Activated CD4-positive, alpha-beta memory T cell treated with anti-CD3 and anti-CD28 coated beads for 36 hours (primary cell): ENCODE results near the gene RGS16. TPM values are rescaled to one million over a fixed set of nuclear protein-coding genes. Genes with fewer than 3 reads are reported as not detected.
A peak's percentile ranks its signal among the peaks of the same experiment; 100 is the strongest.
"Not testable (repeated sequence)": the region's sequence is repeated elsewhere in the genome, so short reads cannot be mapped to it uniquely, and the experiment has no call there.

Experiments
- CTCF ChIA-PET: fragments of 350-600 bp; sonication (Branson Sonifier 250); formaldehyde crosslinking; loops from one replicate; lab custom pipeline; 2021; ENCODE audit warnings: antibody characterized with exemption, inconsistent platforms; lab: Charles Lee
- POLR2A ChIA-PET: fragments of 350-600 bp; sonication (Branson Sonifier 250); formaldehyde crosslinking; loops from one replicate; lab custom pipeline; 2021; ENCODE audit warnings: antibody characterized with exemption; lab: Charles Lee
- DNase-seq: peaks from one replicate; pipeline ENCODE4 v3.0.0-alpha.2; 2020
- H3K27ac Mint-ChIP-seq: one replicate; pipeline ENCODE4 v1.8.0; 2021; ENCODE audit warnings: mixed read lengths
- H3K27me3 Mint-ChIP-seq: one replicate; pipeline ENCODE4 v1.8.0; 2021; ENCODE audit warnings: mixed read lengths
- H3K36me3 Mint-ChIP-seq: one replicate; pipeline ENCODE4 v1.8.0; 2021; ENCODE audit warnings: mixed read lengths
- H3K4me1 Mint-ChIP-seq: one replicate; pipeline ENCODE4 v1.8.0; 2021; ENCODE audit warnings: low read depth, mixed read lengths
- H3K4me3 Mint-ChIP-seq: one replicate; pipeline ENCODE4 v1.8.0; 2021; ENCODE audit warnings: mild to moderate bottlenecking, mixed read lengths
- H3K9me3 Mint-ChIP-seq: one replicate; pipeline ENCODE4 v1.8.0; 2021; ENCODE audit warnings: mixed read lengths
- intact Hi-C: fragments of 100-400 bp; cut with micrococcal nuclease; formaldehyde crosslinking; loops from one replicate; pipeline ENCODE4 v1.15.1; 2023
- total RNA-seq, 2 experiments: library from RNA; stranded (reverse); gene quantifications; one replicate each; pipeline ENCODE4 v1.2.3, GENCODE V29; 2021

Gene RGS16
- total RNA-seq, 2 experiments from 2014 or later, result 49.8 to 51.9 TPM

DNA sequence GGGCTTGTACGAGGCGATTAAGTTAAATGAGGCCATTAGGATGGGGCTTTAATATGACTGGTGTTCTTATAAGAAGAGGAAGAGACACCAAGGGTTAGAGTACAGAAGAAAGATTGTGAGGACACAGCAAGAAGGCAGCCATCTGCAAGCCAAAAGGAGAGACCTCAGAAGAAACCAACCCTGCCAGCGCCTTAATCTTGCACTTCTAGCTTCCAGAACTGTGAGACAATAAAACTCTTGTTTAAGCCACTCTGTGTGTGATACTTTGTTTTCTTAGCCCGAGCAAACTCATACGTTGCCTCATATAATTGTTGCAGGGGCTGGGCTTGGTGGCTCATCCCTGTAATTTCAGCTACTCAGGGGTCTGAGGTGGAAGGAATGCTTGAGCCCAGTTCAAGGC, 33.6 kb upstream of the RGS16 start:
- peaks cover 11% of the 10 kb centered on the region for H3K27me3 Mint-ChIP-seq
- no peaks in the 10 kb centered on the region for H3K9me3 Mint-ChIP-seq
- POLR2A ChIA-PET, result no interaction called here
- H3K4me1 Mint-ChIP-seq, result peaks cover 4% of the 10 kb centered on the region
- no peaks in the 10 kb centered on the region for H3K36me3 Mint-ChIP-seq
- CTCF ChIA-PET, result no interaction called here
- intact Hi-C loops, result no loop called here
- no peak for DNase-seq
- no peak overlapping the region for H3K27ac Mint-ChIP-seq
- H3K4me3 Mint-ChIP-seq, result no peak overlapping the region

DNA sequence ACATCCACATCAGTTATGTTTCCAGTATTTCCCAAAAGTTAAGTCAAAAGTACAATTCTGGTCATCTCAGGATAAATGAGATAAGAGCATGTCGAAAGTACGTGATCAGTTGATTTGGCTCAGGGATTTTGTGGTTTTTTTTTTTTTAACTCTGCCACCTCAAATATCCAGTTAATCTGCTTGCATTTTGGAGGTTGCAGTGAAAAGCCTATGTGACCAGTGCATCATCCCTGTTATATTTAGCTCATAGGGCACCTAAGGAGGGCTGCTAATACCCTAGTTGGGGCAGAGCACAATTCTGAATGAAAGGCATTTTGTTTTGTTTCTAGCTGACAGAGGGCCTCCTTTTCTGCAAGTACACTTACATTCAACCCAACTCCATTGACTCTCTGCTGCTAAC, 31.7 kb upstream of the RGS16 start:
- no peak overlapping the region for H3K27ac Mint-ChIP-seq
- H3K9me3 Mint-ChIP-seq, result no peaks in the 10 kb centered on the region
- H3K27me3 Mint-ChIP-seq, result peaks cover 17% of the 10 kb centered on the region
- CTCF ChIA-PET, result interaction anchor here (1.1 kb wide), 1 partner anchor 148 kb away, joined by 3 read pairs; no protein-coding TSS in a partner anchor
- no peak overlapping the region for H3K4me3 Mint-ChIP-seq
- H3K4me1 Mint-ChIP-seq, result peaks cover 16% of the 10 kb centered on the region
- no peak for DNase-seq
- POLR2A ChIA-PET, result no interaction called here
- intact Hi-C loops, result no loop called here
- H3K36me3 Mint-ChIP-seq, result no peaks in the 10 kb centered on the region

DNA sequence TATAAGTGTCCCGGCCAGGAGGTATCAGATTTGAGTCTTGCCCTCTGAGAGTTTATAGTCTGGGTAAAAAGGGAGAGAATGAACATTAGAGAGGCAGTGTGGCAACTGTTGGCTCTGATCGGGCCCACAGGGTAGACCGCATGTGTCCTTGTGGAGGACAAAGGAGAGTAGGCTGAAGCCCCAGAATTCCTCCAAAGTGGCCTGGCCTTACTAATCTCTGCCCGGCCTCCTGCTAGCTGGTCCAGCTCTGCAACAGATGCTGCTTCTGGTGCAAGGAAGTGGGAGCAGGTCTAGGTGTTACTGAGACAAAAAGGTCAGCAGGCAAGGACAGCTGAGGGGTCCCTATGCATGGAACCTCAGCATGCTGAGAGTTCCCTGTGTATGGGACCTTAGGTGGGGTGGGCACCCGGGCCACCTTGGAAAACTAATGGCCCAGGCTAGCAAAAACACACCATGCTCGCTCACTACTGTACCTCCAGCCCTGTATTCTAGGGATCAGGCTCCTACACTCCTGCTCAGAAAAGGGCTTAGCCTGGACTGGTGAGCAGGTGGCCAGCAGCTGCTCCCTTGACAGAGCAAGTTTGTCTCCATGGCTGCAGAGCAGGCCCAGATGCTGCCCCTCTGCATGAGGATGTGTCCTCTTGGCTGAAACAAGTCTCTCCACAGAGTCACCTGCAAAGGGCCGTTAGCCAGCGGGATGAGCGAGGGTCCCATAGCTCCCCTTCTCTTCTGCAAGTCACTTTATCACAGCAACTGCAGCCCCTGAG, 30.3 kb upstream of the RGS16 start:
- CTCF ChIA-PET, result interaction anchor here (0.8 to 1.1 kb wide), 2 partner anchors 39 to 149 kb away, joined by 3 read pairs; no protein-coding TSS in a partner anchor
- peaks cover 17% of the 10 kb centered on the region for H3K27me3 Mint-ChIP-seq
- H3K36me3 Mint-ChIP-seq, result no peaks in the 10 kb centered on the region
- H3K4me3 Mint-ChIP-seq, result no peak overlapping the region
- intact Hi-C loops, result no loop called here
- DNase-seq, result no peak
- no peak overlapping the region for H3K27ac Mint-ChIP-seq
- POLR2A ChIA-PET, result no interaction called here
- H3K4me1 Mint-ChIP-seq, result peaks cover 30% of the 10 kb centered on the region
- H3K9me3 Mint-ChIP-seq, result no peaks in the 10 kb centered on the region

DNA sequence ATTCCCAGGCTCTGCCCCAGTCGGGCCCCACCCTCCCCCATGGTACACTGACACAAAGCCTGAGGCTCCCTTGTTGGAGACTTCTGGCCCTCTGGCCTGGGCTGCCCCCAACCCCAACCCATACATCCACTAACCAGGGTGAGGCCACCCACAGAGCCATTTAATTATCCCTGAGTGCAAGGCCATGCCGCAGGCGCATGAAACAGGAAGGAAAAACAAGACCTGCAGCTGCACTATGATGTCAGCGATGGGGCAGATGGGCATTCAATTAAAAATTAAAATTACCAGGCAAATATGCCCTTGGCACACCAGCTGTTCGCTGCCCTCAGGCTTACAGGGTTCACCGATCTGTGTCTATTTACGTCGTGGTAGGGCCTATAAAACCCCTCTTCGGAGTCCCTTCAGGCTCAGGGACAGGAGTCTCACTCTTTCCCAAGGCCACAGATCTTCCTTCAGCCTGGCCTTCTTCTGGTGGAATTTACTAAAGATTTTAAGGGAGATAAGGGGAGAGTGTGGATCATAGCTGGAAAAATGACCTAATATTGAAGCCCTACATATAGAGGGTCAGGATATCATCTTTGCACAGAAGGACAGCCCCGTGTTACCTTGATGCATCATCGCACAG, 29.6 kb upstream of the RGS16 start:
- Mint-ChIP-seq H3K9me3 (no peaks in the 10 kb centered on the region), H3K36me3 (no peaks in the 10 kb centered on the region), H3K4me1 (peaks cover 37% of the 10 kb centered on the region), H3K27me3 (peaks cover 17% of the 10 kb centered on the region), H3K4me3 (no peak overlapping the region), H3K27ac (no peak overlapping the region)
- no peak for DNase-seq
- intact Hi-C loops, result no loop called here
- ChIA-PET POLR2A (no interaction called here), CTCF (no interaction called here)

DNA sequence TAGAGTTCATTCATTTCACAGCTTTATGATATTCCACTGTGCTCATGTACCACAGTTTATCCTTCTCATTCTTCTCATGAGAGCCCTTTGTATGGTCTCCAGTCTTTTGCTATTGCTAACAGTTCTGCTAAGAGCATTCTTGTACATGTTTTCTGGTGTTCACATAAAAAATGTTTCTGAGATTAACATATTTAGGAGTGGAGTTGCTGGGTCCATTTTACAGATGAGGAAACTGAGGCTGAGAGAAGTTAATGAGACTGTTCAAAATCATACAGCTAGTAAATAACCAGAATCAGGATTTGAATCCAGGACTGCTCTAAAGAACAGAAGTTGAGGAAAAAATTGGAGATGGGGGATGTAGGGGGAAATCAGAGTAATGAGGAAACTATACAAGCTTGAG, 28.8 kb upstream of the RGS16 start:
- CTCF ChIA-PET, result no interaction called here
- intact Hi-C loops, result no loop called here
- Mint-ChIP-seq H3K27ac (no peak overlapping the region), H3K36me3 (no peaks in the 10 kb centered on the region), H3K27me3 (peaks cover 17% of the 10 kb centered on the region), H3K9me3 (no peaks in the 10 kb centered on the region), H3K4me1 (peaks cover 38% of the 10 kb centered on the region), H3K4me3 (no peak overlapping the region)
- POLR2A ChIA-PET, result no interaction called here
- DNase-seq, result no peak

DNA sequence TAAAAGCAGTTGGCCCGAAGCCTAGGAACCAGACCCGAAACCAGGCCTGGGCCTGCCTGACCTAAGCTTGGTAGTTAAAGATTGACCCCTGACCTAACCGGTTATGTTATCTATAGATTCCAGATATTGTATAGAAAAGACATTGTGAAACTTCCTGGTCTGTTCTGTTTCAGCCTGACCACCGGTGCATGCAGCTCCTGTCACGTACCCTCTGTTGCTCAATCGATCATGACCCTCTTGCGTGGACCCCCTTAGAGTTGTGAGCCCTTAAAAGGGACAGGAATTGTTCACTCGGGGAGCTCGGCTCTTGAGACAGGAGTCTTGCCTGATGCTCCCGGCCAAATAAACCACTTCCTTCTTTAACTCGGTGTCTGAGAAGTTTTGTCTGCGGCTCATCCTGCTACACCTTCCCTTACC, 28.3 kb upstream of the RGS16 start:
- H3K36me3 Mint-ChIP-seq, POLR2A ChIA-PET, DNase-seq, intact Hi-C loops, H3K9me3 Mint-ChIP-seq, H3K27ac Mint-ChIP-seq: not testable (repeated sequence)
- CTCF ChIA-PET, result interaction anchor here (0.6 kb wide), 1 partner anchor 36 kb away, joined by 3 read pairs; no protein-coding TSS in a partner anchor
- Mint-ChIP-seq H3K4me1 (peaks cover 38% of the 10 kb centered on the region), H3K4me3 (peak overlapping the region; percentile 21), H3K27me3 (peaks cover 16% of the 10 kb centered on the region)

DNA sequence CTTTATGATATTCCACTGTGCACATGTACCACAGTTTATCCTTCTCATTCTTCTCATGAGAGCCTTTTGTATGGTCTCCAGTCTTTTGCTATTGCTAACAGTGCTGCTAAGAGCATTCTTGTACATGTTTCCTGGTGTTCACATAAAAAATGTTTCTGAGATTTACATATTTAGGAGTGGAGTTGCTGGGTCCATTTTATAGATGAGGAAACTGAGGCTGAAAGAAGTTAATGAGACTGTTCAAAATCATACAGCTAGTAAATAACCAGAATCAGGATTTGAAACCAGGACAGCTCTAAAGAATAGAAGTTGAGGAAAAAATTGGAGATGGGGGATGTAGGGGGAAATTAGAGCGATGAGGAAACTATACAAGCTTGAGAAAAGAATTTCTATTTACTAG, 27.8 kb upstream of the RGS16 start:
- intact Hi-C loops, result no loop called here
- no peaks in the 10 kb centered on the region for H3K9me3 Mint-ChIP-seq
- no peak for DNase-seq
- peaks cover 40% of the 10 kb centered on the region for H3K4me1 Mint-ChIP-seq
- H3K27me3 Mint-ChIP-seq, result peaks cover 16% of the 10 kb centered on the region
- H3K27ac Mint-ChIP-seq, result no peak overlapping the region
- ChIA-PET CTCF (no interaction called here), POLR2A (no interaction called here)
- no peak overlapping the region for H3K4me3 Mint-ChIP-seq
- H3K36me3 Mint-ChIP-seq, result no peaks in the 10 kb centered on the region

DNA sequence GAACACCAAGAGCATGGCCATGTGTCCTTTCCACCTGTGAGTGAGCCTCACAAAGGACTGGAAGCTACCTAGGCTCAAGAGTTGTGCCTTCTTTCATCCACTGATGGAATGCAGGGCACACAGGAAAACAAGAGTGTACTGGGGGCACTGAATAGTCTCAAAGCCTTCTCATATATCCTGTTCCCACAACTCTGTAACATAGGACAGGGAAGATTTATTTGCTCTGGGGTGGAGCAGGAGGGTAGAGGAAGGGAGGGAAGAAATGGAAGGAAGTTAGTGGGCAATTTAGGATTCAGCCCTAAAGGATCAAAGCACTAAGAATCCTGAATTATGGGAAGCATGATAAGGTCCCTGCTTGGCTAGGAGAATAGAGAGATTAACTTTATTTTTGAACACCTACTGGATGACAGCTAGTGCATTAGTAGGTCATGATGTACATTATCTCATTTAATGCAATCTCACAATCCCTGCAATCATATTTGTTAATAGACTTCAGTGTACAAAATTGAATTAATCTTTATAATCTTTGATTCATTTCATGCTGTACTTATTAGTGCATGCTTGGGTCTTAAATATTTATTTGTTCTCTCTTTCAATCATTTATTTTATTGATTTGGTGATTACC, 27.0 kb upstream of the RGS16 start:
- no peak overlapping the region for H3K27ac Mint-ChIP-seq
- ChIA-PET POLR2A (no interaction called here), CTCF (no interaction called here)
- H3K27me3 Mint-ChIP-seq, result peaks cover 16% of the 10 kb centered on the region
- H3K4me1 Mint-ChIP-seq, result peaks cover 48% of the 10 kb centered on the region
- DNase-seq, result no peak
- H3K9me3 Mint-ChIP-seq, result no peaks in the 10 kb centered on the region
- intact Hi-C loops, result no loop called here
- H3K4me3 Mint-ChIP-seq, result no peak overlapping the region
- no peaks in the 10 kb centered on the region for H3K36me3 Mint-ChIP-seq

DNA sequence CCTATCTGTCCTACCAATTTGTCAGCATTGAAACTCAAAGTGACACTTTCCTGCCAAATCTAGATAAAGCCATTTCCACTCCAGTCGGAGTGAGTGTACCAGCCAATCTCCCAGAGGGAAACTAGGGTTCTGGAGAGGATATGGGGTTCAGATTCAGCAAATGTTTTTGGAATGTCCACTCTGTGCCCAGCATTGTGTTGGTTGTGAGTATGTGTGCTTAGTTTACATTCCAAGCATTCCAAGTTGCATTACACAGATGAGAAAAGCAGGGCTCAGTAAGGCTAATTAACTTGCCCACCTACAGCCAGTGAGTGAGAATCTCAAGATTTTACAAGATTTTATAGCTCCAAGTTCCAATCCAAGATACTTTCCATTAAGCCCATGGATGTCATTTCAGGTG, 26.4 kb upstream of the RGS16 start:
- no peaks in the 10 kb centered on the region for H3K36me3 Mint-ChIP-seq
- no peak overlapping the region for H3K27ac Mint-ChIP-seq

DNA sequence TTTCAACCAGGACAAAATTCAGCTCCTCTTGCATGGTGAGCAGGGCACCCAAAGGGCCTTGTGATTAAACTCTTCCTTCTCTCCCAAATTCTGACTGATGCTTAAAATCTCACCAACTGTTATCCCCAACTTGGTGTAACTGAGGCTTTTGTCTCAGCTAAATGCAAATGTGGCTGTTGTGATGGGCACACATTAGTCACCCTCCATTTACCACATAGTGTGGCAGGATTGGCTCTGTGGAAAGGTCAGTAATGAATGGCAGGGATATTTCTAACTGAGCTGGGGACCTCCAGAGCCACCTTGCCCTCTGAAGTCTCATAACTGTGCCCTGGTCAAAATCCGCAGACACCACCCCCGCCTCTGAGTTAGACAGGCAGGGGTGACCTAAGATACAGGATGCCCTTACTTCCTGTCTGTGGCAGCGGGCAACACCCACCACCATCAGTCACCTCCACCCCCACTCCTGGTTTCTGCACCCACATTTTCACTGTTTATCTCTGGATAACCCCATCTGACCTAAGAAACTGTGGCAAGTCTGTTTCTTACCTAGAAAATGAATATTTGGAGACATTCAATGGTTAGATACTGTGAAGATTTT, 25.4 kb upstream of the RGS16 start:
- DNase-seq, result peak; percentile 87
- Mint-ChIP-seq H3K9me3 (no peaks in the 10 kb centered on the region), H3K36me3 (no peaks in the 10 kb centered on the region), H3K27ac (peak overlapping the region; percentile 50), H3K27me3 (peaks cover 9% of the 10 kb centered on the region), H3K4me3 (no peak overlapping the region), H3K4me1 (peaks cover 64% of the 10 kb centered on the region)
- POLR2A ChIA-PET, result interaction anchor here (0.8 to 3.2 kb wide), 9 partner anchors 9 to 88 kb away, joined by 3 to 28 read pairs (median 4); partner anchors contain the start of genes RGS16 and RNASEL
- CTCF ChIA-PET, result interaction anchor here (0.9 to 2.4 kb wide), 15 partner anchors 9 to 159 kb away, joined by 3 to 12 read pairs (median 4); no protein-coding TSS in a partner anchor
- intact Hi-C loops, result loop anchor here (1.0 kb wide), 3 partner anchors 13 to 80 kb away; no protein-coding TSS in a partner anchor

More for the DNA sequence above, 26.4 kb upstream of the RGS16 start:
- intact Hi-C loops, result no loop called here
- Mint-ChIP-seq H3K27me3 (peaks cover 12% of the 10 kb centered on the region), H3K4me3 (no peak overlapping the region), H3K9me3 (no peaks in the 10 kb centered on the region), H3K4me1 (peaks cover 54% of the 10 kb centered on the region)
- ChIA-PET POLR2A (interaction anchor here (1.3 to 3.2 kb wide), 3 partner anchors 15 to 41 kb away, joined by 3 to 28 read pairs (median 7); partner anchors contain the start of genes RGS16 and RNASEL), CTCF (interaction anchor here (1.0 to 1.7 kb wide), 4 partner anchors 10 to 43 kb away, joined by 4 to 6 read pairs (median 4); no protein-coding TSS in a partner anchor)
- DNase-seq, result no peak

DNA sequence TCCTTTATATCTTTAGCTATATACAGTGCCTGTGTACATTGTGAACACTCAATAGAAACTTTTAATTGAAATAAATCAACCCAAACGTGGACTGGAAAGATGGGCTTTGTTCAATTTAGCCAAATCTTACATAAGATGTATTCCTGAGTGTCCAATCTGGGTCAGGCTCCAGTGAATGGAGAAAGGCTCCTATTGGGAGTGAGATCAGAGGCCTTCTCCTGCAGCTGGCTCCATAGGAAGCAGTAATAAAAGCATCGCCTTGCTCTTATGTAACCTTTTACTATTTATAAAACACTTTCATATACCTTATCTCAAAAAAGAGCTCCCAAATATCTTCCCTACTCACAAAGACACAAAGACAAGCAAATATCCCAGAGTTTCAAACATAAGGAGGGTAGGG, 24.9 kb upstream of the RGS16 start:
- CTCF ChIA-PET, result interaction anchor here (0.9 to 2.4 kb wide), 13 partner anchors 8 to 160 kb away, joined by 3 to 12 read pairs (median 4); no protein-coding TSS in a partner anchor
- intact Hi-C loops, result loop anchor here (1.0 kb wide), 3 partner anchors 13 to 80 kb away; no protein-coding TSS in a partner anchor
- DNase-seq, result no peak
- H3K4me3 Mint-ChIP-seq, result no peak overlapping the region
- no peaks in the 10 kb centered on the region for H3K36me3 Mint-ChIP-seq
- peak overlapping the region; percentile 50 for H3K27ac Mint-ChIP-seq
- no peaks in the 10 kb centered on the region for H3K9me3 Mint-ChIP-seq
- POLR2A ChIA-PET, result interaction anchor here (0.8 to 3.2 kb wide), 9 partner anchors 8 to 88 kb away, joined by 3 to 28 read pairs (median 4); partner anchors contain the start of genes RGS16 and RNASEL
- peaks cover 9% of the 10 kb centered on the region for H3K27me3 Mint-ChIP-seq
- H3K4me1 Mint-ChIP-seq, result peaks cover 67% of the 10 kb centered on the region
